ENCODE measurements around the gene WFDC9.
"Not testable (repeated sequence)": the region's sequence is repeated elsewhere in the genome, so short reads cannot be mapped to it uniquely, and the experiment has no call there.

Gene WFDC9

DNA sequence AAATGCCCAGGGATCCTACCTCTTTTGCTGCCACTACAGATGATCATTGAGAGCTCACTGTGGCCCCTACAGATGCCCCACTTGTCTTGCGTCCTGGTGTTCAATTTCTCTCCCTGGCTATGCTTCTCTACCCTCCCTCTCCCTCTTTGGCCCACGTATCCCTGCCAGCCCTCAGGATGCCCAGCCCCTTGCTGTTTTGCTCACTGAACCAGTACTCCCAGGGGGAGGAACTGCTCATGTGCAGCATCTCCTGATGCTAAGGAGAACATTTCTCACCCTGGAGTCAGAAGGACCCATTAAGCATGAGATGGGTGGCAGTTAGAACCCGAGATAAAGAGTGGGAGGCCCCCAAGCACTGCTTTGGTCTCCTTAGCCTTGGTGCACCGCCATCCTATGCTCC is at the start of gene WFDC9:
Gene WFDC9, minus strand, starts transcription at position 101 of the 400 bp plus-strand sequence. CDS start 21,103 bp downstream, outside the sequence.
- in situ Hi-C loops (cut with HindIII; ENCODE audit: low pct_ligation_motif_present, low pct_unique_long_range_greater_than_20kb, low sequenced_read_pairs): no loop called here
- DNase-seq: no peak

DNA sequence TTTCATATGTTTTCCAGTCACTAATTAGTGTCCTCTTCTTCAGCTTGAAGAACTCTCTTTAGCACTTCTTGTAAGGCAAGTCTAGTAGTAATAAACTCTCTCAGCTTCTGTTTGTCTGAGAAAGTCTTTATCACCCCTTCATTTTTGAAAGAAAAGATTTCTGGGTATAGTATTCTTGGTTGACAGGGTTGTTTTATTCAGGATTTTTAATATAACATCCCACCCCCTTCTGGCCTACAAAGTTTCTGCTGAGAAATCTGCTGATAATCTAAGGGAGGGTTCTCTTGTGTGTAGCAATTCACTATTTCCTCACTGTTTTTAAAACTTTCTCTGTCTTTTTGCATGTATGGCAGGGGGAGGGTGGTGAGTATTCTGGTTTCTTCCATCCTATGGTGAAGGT is 48.6 kb upstream of the WFDC9 start:
- DNase-seq: no peak
- in situ Hi-C loops (cut with HindIII; ENCODE audit: low pct_ligation_motif_present, low pct_unique_long_range_greater_than_20kb, low sequenced_read_pairs): no loop called here

DNA sequence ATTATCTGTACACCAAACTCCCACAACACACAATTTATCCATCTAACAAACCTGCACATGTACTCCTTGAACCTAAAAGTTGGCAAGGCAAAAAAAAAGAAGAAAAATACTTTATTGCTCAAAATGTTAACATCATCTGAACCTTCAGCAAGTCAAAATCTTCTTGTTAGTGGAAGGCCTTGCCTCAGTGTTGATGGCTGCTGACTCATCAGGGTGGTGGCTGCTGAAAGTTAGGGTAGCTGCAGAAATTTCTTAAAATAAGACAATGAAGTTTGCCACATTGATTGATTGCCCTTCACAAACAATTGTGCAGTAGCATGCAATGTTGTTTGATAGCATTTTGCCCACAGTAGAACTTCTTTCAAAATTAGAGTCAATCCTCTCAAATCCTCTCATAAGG is 41.7 kb upstream of the WFDC9 start:
- in situ Hi-C loops (cut with HindIII; ENCODE audit: low pct_ligation_motif_present, low pct_unique_long_range_greater_than_20kb, low sequenced_read_pairs): no loop called here
- DNase-seq: no peak

DNA sequence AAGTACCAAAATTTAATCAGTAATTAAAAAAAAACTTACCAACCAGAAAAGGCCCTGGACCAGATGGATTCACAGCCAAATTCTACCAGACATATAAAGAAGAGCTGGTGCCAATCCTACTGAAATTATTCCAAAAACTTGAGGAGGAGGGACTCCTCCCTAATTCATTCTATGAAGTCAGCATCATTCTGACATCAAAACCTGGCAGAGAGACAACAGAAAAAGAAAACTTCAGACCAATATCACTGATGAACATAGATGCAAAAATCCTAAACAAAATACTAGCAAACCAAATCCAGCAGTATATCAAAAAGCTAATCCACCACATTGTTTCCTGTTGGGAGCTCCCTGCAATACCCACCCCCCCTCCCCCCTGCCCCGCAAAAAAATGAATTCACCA is 39.1 kb upstream of the WFDC9 start, which contains the start of gene WFDC11:
Gene WFDC11, minus strand, starts transcription at position 101 of the 400 bp plus-strand sequence. CDS start 19,639 bp downstream, outside the sequence.
- DNase-seq: no peak
- in situ Hi-C loops (cut with HindIII; ENCODE audit: low pct_ligation_motif_present, low pct_unique_long_range_greater_than_20kb, low sequenced_read_pairs): no loop called here

DNA sequence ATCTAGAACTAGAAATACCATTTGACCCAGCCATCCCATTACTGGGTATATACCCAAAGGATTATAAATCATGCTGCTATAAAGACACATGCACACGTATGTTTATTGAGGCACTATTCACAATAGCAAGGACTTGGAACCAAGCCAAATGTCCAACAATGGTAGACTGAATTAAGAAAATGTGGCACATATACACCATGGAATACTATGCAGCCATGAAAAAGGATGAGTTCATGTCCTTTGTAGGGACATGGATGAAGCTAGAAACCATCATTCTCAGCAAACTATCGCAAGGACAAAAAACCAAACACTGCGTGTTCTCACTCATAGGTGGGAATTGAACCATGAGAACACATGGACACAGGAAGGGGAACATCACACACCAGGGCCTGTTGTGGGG is 26.0 kb upstream of the WFDC9 start:
- DNase-seq; in situ Hi-C loops (cut with HindIII; ENCODE audit: low pct_ligation_motif_present, low pct_unique_long_range_greater_than_20kb, low sequenced_read_pairs): not testable (repeated sequence)

DNA sequence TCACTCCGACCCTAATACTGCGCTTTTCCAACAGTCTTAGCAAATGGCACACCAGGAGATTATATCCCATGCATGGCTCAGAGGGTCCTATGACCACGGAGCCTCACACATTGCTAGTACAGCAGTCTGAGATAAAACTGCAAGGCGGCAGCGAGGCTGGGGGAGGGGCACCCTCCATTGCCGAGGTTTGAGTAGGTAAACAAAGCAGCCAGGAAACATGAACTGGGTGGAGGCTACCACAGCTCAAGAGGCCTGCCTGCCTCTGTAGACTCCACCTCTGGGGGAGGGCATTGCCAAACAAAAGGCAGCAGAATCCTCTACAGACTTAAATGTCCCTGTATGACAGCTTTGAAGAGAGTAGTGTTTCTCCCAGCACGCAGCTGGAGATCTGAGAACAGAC is 20.6 kb upstream of the WFDC9 start:
- DNase-seq; in situ Hi-C loops (cut with HindIII; ENCODE audit: low pct_ligation_motif_present, low pct_unique_long_range_greater_than_20kb, low sequenced_read_pairs): not testable (repeated sequence)

DNA sequence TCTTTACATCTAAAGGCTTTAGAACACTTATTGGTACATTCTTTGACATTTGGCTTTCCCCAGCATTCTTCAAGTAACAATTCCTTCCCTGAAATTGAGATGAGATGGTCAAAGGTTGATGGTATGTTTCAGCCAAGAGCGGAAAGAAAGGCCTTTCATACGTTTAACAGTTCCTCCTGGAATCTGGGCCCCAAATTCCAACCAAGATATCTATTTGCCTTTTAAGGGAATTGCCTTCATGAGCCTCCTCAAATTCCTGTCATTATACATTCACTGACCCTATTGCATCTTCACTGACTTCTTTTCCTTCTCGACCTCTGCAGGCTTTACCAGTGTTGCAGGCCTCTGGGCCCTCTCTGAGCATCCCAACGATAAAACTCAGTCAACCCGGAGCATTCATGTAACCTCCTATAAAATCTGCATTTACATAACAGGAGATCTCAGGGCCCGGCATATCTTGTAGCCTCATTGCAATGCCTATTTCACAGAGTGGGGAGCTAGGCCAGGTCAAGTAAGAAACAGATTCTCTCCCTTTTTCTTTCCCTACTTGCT is 18.3 kb upstream of the WFDC9 start:
- in situ Hi-C loops (cut with HindIII; ENCODE audit: low pct_ligation_motif_present, low pct_unique_long_range_greater_than_20kb, low sequenced_read_pairs): no loop called here

DNA sequence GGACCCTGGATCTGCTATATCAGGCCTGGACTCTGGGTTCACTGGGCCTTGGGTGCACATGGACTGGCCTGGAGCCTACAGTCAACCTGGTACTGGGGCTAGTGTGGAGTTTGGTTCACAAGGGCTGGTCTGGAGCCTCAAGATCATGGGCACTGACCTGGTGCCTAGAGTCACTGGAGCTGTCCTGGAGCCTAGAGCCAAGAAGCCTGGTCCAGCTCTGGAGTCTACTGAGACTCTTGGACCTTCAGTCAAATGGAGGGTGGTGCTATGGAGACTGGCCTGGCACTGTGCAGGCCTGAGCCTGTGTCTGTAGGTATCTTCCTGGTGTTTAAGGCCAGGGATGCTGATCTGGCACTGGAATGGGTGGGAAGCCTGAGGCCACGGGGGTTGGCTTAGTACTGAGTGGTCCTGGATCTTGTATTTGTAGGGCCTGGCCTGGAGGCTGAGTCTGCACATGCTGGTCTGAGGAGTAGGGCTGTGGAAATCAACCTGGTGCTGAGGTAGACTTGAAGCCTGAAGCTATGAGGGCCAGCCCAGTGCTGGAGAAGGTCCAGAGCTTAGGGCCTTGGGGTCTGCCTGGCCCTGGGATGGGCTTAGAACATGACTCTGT is 16.5 kb upstream of the WFDC9 start:
- in situ Hi-C loops (cut with HindIII; ENCODE audit: low pct_ligation_motif_present, low pct_unique_long_range_greater_than_20kb, low sequenced_read_pairs): no loop called here
- no peak for DNase-seq

More for the DNA sequence above, 18.3 kb upstream of the WFDC9 start:
- no peak for DNase-seq

DNA sequence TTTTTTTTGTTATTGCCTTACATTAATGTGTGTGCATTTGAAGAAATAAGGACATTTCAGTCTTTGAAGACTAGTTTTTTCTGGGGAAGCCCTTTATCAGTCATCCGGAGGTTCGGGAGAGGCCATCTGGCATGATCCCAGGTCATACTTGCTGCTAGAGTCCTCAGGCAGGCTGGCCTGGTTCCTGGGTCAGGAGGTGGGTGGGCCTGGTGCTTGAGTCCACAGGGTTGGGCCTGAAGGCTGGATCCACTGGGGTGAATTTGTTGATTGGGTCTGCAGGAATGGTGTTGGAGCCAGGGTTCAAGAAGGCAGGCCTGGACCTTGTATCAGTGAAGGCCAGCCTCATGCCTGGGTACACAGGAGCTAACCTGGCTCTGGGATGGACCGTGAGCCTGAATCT is 15.8 kb upstream of the WFDC9 start:
- in situ Hi-C loops (cut with HindIII; ENCODE audit: low pct_ligation_motif_present, low pct_unique_long_range_greater_than_20kb, low sequenced_read_pairs): no loop called here

DNA sequence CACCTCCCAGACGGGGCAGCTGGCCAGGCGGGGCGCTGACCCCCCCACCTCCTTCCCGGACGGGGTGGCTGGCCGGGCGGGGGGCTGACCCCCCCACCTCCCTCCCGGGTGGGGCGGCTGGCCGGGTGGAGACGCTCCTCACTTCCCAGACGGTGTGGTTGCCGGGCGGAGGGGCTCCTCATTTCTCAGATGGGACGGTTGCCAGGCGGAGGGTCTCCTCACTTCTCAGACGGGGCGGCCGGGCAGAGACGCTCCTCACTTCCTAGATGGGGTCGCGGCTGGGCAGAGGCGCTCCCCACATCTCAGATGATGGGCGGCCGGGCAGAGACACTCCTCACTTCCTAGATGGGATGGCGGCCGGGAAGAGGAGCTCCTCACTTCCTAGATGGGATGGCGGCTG is 14.8 kb upstream of the WFDC9 start:
- DNase-seq; in situ Hi-C loops (cut with HindIII; ENCODE audit: low pct_ligation_motif_present, low pct_unique_long_range_greater_than_20kb, low sequenced_read_pairs): not testable (repeated sequence)

More for the DNA sequence above, 15.8 kb upstream of the WFDC9 start:
- no peak for DNase-seq

DNA sequence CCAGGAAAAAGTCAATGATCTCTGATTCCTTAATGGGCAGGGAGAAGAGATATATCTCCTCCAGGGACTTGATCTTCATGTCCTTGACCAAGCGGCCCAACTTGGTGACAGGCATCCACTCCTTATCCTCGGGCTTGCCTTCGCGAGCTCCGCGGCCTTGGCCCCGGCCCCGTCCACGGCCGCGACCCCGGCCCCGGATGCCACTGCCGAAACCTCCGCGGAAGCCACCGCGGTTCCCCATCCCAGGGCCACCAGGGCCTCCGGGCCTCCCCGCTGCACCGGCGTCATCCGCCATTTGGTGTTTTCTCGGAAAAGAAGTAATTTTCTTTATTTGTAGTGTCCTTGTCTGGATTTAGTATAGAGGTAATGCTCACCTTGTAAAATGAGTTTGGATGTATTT is 10.0 kb upstream of the WFDC9 start:
- DNase-seq; in situ Hi-C loops (cut with HindIII; ENCODE audit: low pct_ligation_motif_present, low pct_unique_long_range_greater_than_20kb, low sequenced_read_pairs): not testable (repeated sequence)

DNA sequence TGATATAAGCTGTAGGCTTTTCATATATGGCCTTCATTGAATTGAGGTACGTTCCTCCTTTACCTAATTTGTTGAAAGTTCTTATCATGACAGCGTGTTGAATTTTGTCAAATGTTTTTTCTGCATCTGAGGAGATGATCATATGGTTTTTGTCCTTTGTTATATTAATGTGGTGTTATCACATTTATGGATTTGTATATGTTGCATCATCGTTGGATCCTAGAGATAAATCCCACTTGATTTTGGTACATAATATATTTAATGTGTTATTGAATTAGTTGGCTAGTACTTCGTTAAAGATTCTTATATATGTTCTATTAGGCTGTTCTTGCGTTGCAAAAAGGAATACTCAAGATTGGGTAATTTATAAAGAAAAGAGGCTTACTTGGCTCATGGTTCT is 8.6 kb upstream of the WFDC9 start:
- in situ Hi-C loops (cut with HindIII; ENCODE audit: low pct_ligation_motif_present, low pct_unique_long_range_greater_than_20kb, low sequenced_read_pairs): no loop called here

DNA sequence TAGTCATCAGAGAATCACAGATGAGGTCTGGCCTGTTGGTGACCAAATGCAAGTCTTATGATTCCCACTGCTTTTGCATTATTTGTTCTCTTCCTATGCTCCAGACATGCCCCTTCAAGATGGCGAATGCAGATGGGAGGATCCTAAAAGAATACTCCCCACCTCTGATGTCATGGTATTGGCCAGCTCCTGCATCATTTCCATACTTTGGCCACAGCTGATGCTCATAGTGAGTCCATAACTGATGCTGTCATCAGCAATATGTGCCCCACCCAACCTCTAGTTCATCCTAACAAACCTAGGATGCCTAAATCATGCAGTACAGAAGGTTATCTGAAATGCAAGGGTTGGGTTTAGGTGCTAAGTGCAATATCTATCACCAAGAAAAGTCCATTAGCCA is 5.4 kb upstream of the WFDC9 start:
- DNase-seq: no peak
- in situ Hi-C loops (cut with HindIII; ENCODE audit: low pct_ligation_motif_present, low pct_unique_long_range_greater_than_20kb, low sequenced_read_pairs): no loop called here

More for the DNA sequence above, 8.6 kb upstream of the WFDC9 start:
- no peak for DNase-seq

DNA sequence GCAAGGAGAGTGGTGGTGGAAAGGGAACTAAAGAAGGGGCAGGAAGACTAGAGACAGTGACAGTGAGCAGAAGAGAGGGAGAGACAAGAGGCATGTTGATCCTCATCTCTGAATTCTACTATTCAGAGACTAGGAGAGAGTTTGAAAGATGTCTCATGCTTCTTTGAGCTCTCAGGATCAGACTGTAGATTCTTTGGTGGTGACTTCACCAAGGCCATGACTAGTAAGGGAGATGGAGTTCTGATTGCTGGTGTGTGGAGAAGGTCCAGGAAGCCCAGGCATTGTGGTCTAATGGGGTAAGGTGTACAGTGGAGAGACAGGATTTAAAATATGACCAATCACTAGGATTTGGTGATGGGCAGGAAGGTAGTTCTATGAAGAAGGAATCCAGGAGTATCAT is 713 bp downstream of the WFDC9 start:
- DNase-seq: no peak
- in situ Hi-C loops (cut with HindIII; ENCODE audit: low pct_ligation_motif_present, low pct_unique_long_range_greater_than_20kb, low sequenced_read_pairs): no loop called here

DNA sequence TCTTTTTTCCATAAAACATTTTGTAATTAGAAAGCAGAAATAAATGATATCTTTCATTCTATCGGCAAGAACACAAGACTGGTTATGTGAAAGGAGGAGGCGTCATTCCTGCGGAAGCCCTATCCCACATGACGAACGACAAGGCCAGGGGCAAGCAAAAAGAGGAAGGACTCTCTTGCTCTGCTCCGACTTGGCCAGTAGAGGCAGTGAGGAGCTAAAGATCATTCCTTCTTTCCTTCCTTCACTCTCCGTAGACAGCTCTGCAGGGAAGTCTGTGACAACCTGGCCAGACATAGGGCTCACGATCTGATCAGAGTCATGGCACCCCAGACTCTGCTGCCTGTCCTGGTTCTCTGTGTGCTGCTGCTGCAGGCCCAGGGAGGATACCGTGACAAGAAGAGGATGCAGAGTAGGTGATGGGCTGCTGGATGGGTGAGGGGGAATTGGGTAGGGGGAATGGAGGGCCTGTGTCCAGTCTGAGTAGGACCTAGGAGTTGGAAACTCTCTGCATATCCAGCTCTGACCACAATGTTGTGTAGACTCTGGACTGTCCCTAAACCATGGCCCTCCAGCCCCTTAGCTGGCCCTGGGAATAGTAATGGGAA is 1.5 kb downstream of the WFDC9 start, which contains the start of gene WFDC10A:
Gene WFDC10A, plus strand, starts transcription at position 244 of the 605 bp plus-strand sequence. Its CDS starts 75 bp downstream, at position 319.
- DNase-seq: peak; percentile 66
- in situ Hi-C loops (cut with HindIII; ENCODE audit: low pct_ligation_motif_present, low pct_unique_long_range_greater_than_20kb, low sequenced_read_pairs): no loop called here

DNA sequence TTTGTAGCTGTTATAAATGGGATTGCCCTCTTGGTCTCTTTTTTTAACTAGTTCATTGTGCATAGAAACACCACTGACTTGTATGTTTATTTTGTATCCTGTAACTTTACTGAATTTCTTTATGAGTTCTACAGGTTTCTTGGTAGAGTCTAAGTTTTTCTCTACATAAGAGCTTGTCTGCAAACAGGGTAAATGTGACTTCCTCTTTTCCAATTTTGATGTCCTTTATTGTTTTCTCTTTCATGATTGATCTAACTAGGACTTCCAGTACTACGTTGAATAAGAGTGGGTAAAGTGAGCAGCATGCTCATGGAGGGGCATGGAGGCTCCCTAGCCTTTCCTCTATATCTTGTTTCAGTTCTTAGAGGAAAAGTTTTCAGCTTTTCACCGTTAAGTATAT is 4.5 kb downstream of the WFDC9 start:
- DNase-seq: no peak
- in situ Hi-C loops (cut with HindIII; ENCODE audit: low pct_ligation_motif_present, low pct_unique_long_range_greater_than_20kb, low sequenced_read_pairs): no loop called here

DNA sequence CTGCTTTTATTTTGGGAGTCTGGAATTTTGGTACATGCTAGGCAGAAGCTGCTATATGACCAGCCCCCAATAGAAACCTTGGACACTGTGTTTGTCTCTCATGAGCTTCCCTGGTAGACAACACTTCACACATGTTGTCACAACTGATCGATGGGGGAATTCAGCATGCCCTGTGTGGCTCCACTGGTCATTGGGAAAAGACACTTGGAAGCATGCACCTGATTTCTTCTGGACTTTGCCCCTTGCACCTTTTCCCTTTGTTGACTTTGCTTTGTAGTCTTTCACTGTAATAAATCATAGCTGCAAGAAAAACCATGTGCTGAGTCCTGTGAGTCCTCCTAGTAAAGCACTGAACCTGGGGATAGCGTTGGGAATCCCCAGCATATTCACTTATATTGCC is 9.5 kb downstream of the WFDC9 start:
- no peak for DNase-seq
- in situ Hi-C loops (cut with HindIII; ENCODE audit: low pct_ligation_motif_present, low pct_unique_long_range_greater_than_20kb, low sequenced_read_pairs): no loop called here

DNA sequence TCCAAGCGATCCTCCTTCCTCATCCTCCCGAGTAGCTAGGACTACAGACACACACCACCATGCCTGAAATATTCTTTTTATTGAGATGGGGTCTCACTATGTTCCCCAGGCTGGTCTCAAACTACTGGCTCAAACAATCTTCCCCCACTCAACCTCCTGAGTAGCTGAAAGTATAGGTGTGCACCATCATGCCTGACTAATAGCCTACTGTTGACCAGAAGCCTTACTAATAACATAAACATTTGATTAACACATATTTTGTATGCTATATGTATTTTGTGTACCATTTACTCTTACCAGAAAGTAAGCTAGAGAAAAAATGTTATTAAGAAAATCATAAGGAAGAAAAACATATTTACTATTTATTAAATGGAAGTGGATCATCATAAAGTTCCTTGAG is 13.5 kb downstream of the WFDC9 start:
- in situ Hi-C loops (cut with HindIII; ENCODE audit: low pct_ligation_motif_present, low pct_unique_long_range_greater_than_20kb, low sequenced_read_pairs): no loop called here
- no peak for DNase-seq

DNA sequence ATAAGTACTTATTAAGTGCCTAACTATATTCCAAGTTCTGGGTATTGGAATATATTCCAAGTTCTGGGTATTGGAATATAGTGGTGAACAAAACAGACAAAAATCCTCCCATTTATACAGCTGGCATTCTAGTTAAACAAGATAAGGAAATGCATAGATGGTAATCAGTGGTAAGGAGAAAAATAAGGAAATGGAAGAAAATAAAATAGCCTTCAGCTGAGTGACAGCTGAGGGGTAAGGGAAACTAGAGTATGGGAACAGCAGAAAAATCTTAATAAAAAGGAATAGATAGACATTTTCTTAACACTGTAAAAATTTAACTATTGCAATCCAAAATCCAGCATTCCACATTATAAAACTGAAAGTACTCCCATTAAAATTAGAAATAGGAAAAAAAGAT is 18.8 kb downstream of the WFDC9 start:
- in situ Hi-C loops (cut with HindIII; ENCODE audit: low pct_ligation_motif_present, low pct_unique_long_range_greater_than_20kb, low sequenced_read_pairs): no loop called here
- no peak for DNase-seq

DNA sequence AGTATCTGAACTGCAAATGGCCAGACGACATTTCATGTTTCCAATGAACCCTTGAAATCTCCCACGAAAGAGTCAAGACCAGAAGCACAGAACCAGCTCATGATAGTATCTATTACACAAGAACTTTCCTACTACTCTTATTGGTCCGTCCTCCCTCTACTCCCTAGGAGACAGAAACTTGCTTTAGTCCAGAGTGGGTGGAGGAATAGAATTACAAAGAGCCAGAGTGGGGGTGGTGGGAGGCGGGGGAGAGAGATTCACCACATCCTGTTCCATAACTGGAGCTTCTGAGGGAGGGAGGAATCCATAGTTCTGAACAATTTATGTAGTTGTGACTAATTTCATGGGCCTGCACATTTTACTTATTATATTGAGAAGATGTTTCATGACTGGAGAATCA is 20.0 kb downstream of the WFDC9 start:
- in situ Hi-C loops (cut with HindIII; ENCODE audit: low pct_ligation_motif_present, low pct_unique_long_range_greater_than_20kb, low sequenced_read_pairs): no loop called here

More for the DNA sequence above, 20.0 kb downstream of the WFDC9 start:
- no peak for DNase-seq

Measured in ACHN (cell line).